ENCODE results near the gene RBFOX1.

Gene RBFOX1

DNA sequence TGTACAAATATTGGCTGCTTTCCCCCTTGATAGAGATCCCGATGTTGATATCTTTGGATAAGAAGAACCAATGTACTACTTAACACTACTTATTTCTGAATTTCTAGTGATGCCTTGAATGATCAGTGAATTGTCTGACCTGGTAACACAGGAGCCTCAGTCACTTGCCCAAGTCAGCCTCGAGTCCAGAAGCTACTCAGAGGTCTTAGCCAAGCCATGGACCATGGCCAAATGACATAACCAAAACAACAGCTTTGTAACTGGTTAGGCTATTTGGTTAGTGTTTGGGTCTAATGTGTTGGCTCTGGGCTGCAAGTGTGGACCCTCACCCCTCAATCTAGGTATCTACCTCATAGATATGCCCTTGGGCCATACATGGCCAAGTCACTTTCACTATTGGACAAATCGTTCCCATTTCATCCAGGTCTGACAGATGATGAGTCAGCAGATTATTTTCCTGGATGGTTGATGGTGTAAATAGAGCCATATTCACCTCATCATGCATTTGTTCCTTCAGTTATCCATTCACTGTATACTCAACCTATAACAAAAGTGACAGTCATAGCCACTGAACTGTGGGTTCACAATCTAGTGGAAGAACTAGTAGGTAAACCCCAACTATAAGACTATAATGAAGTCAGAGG lies 3.5 kb downstream of the RBFOX1 start:
- DNase-seq, result no peak

DNA sequence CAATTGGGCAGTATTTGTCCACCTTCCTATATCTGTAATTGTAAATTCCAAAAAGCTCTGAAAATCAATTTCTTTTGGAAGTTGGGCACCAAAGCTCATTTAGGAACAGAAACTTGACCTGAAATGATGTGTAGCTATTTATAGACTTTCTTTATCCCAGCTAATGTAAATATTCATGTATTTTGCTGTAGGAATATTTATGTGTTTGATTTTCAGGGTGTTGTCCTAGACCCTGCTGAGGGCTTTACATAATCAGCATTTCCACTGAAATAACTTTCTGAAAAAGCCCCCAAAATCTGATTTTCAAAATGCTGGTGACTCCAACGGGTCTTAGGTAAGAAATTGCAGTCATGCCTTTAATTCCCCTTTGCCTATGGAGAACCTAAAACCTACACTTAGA lies 4.1 kb downstream of the RBFOX1 start:
- no peak for DNase-seq

DNA sequence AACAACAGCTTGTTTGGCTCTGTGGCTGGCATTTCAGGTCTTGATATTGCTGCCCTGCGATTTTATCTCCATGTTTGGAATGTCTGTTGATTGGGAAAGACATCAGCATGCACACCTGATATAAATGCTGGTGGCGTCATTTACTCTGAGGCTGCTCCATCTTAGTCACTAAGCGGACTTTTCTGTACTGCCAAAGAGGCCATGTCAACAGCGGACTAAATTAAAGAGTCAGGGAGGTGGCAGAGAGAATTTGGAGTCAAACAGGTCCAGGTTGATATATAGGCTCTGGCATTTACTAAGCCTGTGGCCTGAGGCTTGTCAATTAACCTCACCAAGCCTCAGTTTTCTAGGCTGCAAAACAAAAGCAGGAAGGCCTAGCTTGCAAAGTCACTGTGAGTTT lies 6.2 kb downstream of the RBFOX1 start:
- DNase-seq, result no peak

DNA sequence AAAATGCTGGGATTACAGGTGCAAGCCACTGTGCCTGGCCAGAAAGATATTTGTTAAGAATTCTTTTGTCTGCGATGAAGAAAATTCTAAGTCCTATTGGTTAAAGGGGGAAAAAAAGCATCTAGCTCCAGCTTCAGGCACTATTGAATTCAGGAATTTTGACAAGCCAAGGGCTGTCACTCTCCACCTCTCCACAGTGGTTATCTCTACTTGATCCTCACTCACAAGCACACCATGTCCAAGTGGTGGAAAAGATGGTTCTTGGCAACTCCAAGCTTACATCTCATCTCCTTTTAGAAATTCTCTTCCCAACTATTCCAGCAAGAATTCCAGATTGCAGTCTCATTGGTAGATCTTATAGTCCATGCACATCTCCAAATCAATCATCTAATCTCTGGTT lies 7.1 kb downstream of the RBFOX1 start:
- DNase-seq, result no peak

DNA sequence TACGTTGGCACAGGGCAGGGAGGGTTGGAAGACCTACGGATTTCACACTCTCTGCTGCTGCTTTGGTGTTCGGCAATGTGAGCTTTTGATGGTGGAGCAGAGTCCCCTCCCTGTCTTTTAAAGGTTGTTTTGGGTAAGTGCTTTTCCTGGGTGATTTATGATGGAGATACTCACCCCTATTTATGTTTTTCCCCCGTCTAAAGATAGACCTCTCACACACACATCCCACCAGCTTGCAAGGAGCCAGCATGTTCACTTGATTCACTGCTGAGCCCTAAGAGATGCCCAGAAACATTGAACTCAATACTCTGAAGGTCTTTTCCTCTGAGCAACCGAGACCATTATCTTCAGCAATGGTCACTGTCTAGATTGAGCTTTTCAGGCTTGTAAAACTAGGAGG lies 8.3 kb downstream of the RBFOX1 start:
- DNase-seq, result no peak

DNA sequence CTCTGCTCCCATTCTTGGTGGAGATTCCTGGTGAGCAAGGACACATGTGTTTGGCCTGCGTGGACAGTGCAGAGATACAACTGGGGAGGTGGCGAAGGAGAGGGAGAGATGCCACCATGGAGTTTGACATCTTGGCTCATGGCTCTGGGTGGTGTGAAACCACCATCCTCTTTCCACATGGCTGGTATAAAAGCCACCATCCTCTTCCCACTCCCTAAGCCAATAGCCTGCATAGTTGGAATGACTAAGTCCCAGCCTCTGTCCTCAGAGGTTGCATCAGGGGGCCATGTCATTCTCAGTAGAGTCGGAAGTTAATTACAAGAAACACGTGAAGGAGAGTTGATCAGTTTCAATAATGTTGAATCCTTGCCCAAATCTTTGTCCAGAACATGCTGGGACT lies 10.0 kb downstream of the RBFOX1 start:
- no peak for DNase-seq

DNA sequence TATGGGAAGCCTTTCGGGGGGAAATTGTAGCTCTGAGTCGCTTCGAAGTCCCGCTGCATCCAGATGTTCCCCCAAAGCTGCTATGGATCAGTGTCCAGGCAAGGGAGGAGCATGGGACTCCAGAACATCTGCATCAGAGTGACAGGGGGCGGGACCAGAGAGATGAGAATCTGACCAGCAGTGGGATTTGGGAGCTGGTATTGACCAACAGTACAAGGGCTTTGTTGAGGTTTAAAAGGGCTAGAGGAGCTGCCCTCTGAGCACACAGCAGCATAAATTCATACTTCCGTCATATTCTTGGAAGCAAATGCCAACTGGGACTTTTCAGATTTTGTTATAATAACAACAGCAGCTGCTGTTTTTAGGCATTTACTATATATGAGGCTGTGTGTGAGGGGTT lies 10.6 kb downstream of the RBFOX1 start:
- DNase-seq, result no peak

DNA sequence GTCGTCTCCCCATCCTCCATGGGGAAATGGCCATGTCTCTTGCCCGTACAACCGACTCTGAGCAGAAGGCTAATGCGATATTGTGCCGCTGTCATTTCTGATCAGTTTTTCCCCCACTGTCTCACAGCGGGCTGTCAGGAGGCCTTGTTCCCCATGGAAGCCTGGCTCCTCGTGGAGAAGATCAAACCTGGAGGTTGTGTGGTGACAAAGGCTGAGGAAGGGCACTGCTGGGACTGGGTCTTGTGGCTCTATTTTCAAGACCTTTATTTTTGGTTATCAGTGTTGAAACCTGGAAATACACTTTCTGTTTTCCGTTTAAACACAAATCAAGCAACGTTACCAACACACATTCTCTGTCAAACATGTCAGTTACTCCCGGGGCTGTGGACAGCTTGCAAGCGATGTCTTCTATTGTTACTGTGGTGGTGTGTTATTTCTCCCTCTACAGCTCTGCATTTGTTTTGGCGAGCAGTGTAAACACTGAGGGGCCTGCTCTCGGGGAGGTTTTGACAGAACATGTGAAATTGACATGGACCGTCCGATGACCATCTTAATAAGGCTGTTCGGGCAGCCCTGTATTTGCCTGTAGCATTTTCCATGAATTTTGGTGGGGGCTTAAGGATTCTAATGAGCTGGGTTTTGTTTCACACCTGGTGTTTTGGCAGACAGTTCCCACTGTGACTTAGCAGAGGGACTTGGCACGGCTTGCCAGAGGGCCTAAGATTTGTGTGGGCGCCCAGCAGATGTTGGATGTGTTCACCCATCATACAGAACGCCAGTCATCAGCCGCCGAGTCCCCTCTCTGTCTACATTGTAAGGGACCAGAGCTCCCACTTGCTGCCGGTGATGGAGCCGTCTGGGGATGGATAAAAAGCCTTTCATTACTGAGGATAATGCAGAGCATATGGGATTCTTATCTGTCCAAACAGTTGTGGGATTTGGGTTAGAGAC lies 12.5 kb downstream of the RBFOX1 start:
- no peak for DNase-seq

DNA sequence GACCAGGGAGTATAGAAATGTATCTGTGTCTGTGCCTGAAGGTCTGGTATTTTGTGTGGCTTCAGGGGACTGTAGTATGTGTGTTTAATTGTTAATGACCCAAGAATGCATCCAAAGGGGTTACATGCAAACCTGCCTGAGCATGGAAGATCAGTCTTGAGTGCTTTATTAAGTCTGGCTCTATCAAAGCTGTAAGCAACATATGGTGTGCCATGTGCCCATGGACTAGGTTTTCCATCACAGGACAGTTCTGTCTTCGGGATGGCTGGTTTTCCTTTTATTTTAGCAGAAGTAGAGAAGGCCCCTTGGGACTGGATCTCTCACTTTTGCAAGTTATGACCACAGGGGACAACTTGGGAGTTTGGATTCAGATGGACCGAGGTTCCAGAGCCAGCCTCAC lies 18.2 kb downstream of the RBFOX1 start:
- DNase-seq, result no peak

DNA sequence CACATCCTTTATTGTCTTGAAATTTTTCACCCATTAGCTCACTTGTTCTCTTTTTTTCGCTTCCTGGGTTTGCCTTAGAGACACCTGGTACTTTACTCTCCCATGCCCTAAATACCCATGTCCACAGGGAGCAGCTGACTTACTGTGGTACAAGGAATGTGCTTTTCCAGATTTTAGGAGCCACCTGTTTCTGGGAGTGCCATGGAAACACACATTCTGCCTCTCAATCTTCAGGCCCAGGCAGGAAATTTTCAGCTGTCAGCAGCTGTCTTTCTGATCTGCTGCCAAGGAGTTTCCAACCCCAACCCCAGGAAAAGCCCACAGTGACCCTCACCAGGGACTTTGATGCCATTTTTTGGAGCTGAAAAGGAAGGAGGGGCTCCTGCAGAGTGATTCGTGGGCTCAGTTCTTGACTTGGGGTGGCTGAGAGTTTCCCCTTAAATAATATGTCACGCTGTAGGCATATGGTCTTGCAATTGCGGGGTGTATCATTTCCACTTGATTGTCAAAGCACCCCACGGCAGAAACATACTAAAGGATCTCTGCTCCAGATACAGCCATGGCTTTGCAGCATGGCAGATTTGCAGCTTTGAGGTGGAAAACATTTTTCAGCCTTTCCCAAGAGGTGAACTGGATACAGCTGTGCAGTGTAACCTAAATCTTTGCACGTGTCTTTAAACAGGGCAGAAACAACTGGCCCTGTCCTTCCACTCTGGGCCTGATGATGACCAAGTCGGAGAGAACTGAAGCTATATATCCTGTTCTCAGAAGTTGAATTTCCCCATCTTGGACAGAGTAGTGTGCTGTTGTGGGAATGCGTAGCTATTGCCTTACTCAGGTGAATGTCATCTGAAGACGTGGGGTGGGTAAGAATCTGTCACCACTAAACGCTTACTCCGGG lies 19.2 kb downstream of the RBFOX1 start:
- no peak for DNase-seq

DNA sequence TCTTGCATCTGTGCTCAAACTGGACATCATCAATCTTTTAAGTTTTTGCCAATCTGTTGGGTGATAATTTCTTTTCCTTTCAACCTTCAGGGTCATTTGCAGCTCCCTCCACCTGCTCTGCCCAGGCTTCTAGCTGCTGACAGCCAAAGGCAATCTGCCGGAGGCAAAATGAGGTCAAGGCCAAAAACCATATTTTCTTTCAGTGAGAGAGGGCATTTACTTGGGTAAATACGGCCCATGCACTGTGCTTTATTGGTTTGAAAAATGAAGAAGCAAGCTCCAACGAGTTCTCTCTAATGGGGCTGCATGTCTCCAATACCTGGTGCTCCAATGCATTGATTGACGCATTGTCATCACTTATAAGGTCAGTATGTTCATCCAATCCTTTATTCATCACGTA lies 23.1 kb downstream of the RBFOX1 start:
- no peak for DNase-seq

DNA sequence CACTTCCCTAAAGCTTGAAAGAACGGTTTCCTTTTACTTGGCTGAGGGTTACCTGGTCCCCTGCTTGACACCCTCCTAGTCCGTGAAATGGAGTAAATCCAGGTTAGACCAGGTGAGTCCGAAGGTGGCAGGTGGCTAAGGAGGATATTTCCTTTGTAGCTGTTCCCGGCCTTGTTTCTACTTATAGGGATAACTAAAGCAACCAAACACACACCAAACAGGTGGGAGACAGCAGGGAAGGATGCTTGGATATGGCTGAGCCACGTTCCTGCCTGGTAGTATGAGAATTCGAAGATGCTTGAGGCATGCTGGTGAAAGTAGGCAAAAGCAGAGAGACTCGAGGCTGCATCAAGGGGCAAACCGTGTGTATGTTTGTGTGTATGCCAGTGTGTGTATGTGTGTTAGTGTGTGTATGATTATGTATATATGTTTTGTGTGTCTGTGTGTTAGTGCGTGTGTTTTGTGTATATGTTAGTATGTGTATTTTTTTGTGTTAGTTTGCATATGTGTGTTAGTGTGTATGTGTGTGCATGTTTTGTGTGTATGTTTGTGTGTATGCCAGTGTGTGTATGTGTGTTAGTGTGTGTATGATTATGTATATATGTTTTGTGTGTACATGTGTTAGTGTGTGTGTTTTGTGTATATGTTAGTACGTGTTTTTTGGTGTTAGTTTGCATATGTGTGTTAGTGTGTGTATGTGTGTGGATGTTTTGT lies 28.9 kb downstream of the RBFOX1 start:
- no peak for DNase-seq

DNA sequence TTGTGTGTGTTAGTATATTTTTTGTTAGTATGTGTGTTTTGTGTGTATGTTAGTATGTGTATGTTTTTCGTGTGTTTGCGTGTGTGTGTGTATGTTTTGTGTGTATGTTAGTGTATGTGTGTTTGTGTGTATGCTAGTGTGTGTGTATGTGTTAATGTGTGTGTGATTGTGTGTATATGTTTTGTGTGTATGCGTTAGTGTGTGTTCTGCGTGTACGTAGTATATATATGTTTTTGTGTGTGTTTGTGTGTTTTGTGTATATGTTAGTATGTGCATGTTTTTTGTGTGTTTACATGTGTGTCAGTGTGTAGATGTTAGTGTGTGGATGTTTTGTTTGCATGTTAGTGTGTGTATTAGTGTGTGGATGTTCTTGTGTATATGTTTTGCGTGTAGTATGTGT lies 29.6 kb downstream of the RBFOX1 start:
- no peak for DNase-seq

DNA sequence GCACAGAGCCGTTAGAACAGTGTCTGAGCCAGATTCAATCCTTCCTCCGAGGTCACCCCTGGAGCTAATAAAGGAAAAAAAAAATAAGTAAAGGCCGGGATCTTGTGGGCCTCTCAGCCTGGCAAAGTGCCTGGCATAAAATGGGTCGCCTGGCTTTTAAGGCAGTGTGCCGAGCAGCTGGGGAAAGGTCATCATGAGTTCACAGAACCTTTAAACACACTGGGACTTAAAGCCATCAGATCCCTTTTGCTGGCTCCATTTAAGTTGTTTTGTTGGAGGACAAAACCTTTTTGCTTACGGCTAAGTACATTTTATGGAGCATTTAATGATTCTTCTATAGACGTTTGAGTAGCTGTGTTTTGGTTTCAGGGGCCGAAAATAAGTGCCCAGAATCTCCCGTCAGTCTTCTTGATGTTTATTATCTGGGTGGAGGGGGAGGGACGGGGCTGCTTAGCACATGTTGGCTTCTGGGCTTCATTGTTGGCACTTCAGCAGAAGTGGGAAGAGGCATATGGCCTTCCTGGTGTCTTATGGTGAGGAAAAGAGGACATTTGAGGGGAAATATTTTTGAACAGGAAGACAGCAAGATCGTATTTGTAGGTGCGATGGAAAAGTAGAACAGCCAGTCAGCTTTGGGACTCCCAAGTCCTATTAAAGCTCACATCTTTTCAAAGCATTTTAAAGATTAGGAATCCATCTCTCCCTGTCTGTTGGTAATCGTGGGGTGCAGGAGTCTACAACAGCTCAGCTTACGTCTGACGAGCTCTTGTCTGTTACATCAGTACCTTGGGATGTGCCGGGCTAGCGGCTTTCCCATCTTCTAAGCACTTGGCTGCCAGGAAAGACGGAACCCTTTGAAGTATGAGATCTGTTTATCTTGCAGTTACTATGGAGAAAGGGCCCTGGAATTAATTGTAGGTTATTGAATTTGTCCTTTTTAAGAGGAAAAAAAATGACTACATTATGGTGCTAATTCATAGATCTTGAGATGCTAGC lies 31.1 kb downstream of the RBFOX1 start:
- no peak for DNase-seq

DNA sequence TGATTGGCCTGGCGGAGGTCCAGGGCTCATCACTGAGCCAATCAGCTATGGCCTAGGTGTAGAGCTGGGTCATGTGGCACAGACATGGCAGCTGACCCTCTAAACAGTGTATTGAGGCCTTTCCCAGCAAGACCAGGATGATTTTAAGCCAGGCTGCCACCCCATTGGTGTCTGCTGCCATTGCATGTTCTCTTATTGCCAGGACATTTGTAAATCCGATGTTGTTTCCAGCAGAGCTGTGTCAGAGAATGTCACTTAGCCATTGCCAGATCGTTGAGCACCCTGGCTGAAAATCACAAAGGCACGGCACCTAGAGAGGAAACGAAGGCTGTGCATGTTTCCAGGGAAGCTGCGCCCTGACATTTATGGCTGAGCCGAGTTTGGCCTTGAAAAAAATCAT lies 33.4 kb downstream of the RBFOX1 start:
- no peak for DNase-seq

DNA sequence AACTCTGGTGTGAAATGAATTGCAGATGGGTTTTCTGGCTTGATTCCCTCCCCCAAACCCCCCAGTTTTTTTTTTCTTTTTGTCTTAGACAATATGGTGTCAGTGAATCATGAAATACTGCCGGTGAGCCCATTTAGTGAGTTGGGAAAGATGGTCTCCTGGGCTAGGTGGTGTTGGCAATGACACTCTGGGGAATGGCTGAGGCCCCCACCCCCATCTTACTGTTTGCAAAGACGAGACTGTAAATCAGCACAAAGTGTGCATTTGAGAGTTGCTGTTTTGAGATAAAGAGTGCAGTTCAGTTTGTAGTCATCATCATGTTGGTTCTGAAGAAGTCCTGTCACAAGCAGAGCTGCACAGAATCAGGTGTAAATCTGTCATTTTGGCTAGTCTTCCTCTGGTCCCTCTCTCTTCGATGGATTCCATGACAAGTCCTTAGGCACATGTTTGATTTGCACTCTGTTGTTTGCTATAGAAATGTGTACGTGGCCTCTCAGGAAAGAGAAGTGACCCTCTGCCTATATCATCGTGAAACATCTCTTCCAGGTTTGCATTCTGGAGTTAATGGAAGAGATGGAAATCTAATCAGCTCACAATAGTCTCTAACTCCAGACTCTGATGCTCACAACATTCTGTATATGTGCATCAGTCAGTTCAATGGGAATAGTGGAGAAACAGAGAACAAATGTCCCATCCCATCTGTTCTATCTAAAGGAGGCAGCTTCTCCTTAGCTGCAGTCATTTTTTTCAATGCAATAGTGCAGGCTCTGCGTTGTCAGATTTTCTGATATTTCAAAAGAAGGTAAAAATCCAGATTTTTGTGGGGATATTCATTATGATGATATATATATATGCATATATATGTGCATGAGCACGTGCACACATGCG lies 34.6 kb downstream of the RBFOX1 start:
- DNase-seq, result no peak

DNA sequence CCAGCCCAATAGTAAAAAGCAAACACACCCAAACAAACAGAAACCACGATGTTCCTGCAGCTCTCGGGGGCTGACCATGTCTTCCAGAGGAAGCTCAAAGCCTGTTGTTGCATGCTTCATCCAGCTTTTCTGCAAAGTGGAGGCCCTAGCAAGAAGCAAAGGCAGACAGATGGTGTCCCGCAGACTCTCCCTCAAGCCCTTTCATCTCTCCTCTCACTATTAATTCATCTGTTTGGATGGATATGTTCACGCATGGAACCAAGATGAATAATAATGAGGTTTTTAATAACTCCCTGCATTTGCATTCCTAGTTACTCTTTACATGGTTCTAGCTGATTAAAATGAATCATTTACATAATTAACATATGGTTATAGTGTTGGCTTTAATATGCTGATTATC lies 36.6 kb downstream of the RBFOX1 start:
- DNase-seq, result no peak

DNA sequence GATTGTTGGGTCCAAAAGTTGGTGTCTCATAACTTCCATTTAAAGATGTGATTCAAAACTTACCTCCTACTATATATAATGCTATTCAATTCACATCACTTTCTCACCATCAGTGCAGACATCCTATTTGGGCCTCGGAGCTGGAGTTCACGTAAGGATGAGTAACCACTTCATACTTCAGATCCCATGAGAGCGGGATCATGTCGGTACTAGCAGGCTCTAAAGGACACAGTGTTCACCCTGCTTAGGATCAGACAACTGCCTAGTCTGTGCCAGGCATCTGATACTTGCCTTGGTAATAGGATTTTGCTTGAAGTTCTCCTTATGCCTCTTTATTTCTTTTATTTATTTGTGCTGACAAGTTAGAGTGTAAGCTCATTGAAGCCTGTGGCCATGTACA lies 39.5 kb downstream of the RBFOX1 start:
- DNase-seq, result no peak

DNA sequence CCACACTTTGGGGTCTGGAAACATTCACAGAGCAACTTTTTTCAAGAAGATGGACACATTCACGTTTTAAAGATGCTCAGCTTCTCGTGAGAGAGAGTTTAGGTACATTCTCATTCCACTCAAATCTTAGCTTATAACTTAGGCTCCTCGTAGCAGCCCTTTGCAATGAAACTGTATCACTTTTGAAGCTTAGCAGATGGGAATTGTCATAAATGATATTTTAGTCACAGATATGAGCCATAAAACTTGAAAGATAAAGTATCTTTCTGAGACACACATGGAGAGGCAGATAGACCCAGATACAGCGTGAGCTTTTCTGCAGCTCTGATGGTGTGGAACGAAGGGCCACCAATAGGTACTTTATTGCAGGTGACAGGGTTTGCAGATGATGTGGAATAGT lies 41.1 kb downstream of the RBFOX1 start:
- no peak for DNase-seq

DNA sequence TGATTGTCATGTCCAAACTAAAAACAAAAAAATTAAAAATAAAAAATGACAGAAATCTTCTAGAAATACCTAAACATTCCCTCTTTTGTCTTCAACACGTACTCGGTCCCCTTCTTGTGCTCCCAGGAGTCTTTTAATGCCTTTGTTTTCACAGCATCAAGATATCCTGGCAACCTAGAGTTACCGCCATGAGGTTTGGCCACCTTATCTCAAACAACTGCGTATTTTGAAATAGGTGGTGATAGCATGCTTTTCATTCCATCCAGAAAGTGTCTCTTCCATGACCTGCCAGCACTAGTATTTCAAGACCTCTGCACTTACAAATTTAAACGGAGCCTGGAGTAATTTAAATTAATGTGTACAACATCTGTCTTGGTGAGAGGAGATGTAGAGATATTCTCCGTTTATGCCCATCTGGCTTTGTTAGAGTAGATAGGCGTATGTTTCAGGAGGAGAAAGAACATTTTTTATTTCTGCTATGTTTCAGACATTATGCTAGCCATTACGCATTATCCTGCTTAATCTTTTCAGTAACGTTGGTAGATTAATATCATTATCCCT lies 42.0 kb downstream of the RBFOX1 start:
- no peak for DNase-seq
